ENCODE data around the gene CNTN4.

The CNTN4 gene

DNA sequence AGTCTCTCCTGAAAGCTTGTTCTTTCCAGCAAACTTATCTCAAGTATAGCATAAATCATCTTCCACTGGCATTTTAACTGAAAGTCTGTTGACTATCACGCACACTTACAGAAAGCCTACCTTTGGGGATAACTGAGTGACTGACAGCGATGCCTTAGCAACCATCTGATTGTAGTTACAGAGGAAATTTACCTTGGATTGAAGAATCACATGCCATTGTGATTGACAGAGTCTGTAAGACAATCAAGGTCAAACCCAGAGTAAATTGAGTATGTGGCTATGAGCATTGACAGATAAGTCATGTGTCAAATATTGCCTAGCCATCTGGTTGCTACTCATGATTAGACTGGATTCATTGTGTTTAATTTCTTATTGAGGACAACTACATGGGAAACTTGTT is 82.0 kb downstream of the CNTN4 start:
- Histone ChIP-seq H2BK5ac (ENCODE audit: low read depth, low read length, poor library complexity, severe bottlenecking) (no peak overlapping the region), H3K4me3 (ENCODE audit: insufficient read depth in 1 of 2, low read depth in 1 of 2, low read length in 2 of 2) (no peak overlapping the region), H3K14ac (ENCODE audit: low read length in 2 of 2) (no peak overlapping the region), H3K4me2 (ENCODE audit: low read length, poor library complexity, severe bottlenecking) (no peak overlapping the region), H3K27me3 (ENCODE audit: control insufficient read depth in 1 of 2, insufficient read depth in 1 of 2, low read length in 2 of 2) (no peaks in the 10 kb centered on the region), H3K4ac (ENCODE audit: low read depth in 1 of 2, low read length in 2 of 2) (no peak overlapping the region), H3K9ac (ENCODE audit: low read length) (no peak overlapping the region), H4K8ac (ENCODE audit: low read length) (no peak overlapping the region), H2AK5ac (ENCODE audit: low read length, severe bottlenecking) (no peak overlapping the region), H4K91ac (ENCODE audit: low read length) (no peak overlapping the region), H3K18ac (ENCODE audit: low read depth in 1 of 2, low read length in 2 of 2) (no peak overlapping the region), H2BK12ac (ENCODE audit: low read length in 2 of 2) (no peak overlapping the region), H2AFZ (ENCODE audit: low read depth, low read length) (no peak overlapping the region), H2BK120ac (ENCODE audit: low read depth, low read length) (no peak overlapping the region), H3K79me1 (replicated peaks; ENCODE audit: low read length, poor library complexity, severe bottlenecking) (no peaks in the 10 kb centered on the region), H2BK15ac (ENCODE audit: low read depth, poor library complexity, severe bottlenecking) (no peak overlapping the region), H3K23ac (ENCODE audit: low read length in 2 of 2) (no peak overlapping the region), H3K36me3 (ENCODE audit: control insufficient read depth in 1 of 2, insufficient read depth in 2 of 2, low read depth in 1 of 2, low read length in 2 of 2) (no peaks in the 10 kb centered on the region), H3K4me1 (ENCODE audit: control insufficient read depth, insufficient read depth, low read depth, low read length) (no peaks in the 10 kb centered on the region), H3K9me3 (ENCODE audit: control insufficient read depth, low read length) (peaks cover 2% of the 10 kb centered on the region), H3K27ac (ENCODE audit: low read length, poor library complexity, severe bottlenecking) (no peak overlapping the region)
- DNase-seq, result no peak
- 94% methylated on average over 2 of the region's 2 CpGs for WGBS

DNA sequence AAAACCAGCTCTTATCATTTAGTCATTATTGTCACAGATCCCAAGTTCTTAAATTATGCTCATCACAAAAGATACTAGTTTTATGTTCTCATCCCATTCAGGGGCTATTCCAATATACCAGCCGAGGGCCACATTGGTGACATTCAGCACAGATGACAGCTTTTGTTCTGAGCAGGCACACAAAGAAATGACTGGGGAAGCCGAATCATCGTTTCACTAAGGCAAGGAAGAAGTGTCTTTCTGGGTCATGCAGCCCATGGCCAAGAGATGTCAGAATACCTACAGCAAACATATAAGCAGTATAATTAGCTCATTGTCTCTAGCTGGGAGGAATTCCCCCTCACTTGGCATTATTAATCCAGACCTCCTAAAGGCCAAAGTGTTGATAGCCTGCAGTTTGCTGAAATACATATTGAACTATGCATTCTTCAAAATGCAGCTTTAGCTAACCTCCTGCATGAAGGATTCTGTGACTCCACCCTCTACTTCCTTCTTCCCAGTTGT is 100.2 kb downstream of the CNTN4 start:
- H3K23ac ChIP-seq (ENCODE audit: low read length in 2 of 2), result no peak overlapping the region
- no peak overlapping the region for H2AK5ac ChIP-seq (ENCODE audit: low read length, severe bottlenecking)
- 92% methylated on average over 3 of the region's 3 CpGs for WGBS
- H3K4me1 ChIP-seq (ENCODE audit: control insufficient read depth, insufficient read depth, low read depth, low read length), result no peaks in the 10 kb centered on the region
- H2BK15ac ChIP-seq (ENCODE audit: low read depth, poor library complexity, severe bottlenecking), result no peak overlapping the region
- H3K14ac ChIP-seq (ENCODE audit: low read length in 2 of 2), result no peak overlapping the region
- H3K4me2 ChIP-seq (ENCODE audit: low read length, poor library complexity, severe bottlenecking), result no peak overlapping the region
- no peak overlapping the region for H3K18ac ChIP-seq (ENCODE audit: low read depth in 1 of 2, low read length in 2 of 2)
- no peak overlapping the region for H3K27ac ChIP-seq (ENCODE audit: low read length, poor library complexity, severe bottlenecking)
- H3K4me3 ChIP-seq (ENCODE audit: insufficient read depth in 1 of 2, low read depth in 1 of 2, low read length in 2 of 2), result no peak overlapping the region
- H4K8ac ChIP-seq (ENCODE audit: low read length), result no peak overlapping the region
- DNase-seq, result no peak
- no peak overlapping the region for H2BK12ac ChIP-seq (ENCODE audit: low read length in 2 of 2)
- H4K91ac ChIP-seq (ENCODE audit: low read length), result no peak overlapping the region
- no peaks in the 10 kb centered on the region for H3K36me3 ChIP-seq (ENCODE audit: control insufficient read depth in 1 of 2, insufficient read depth in 2 of 2, low read depth in 1 of 2, low read length in 2 of 2)
- no peaks in the 10 kb centered on the region for H3K27me3 ChIP-seq (ENCODE audit: control insufficient read depth in 1 of 2, insufficient read depth in 1 of 2, low read length in 2 of 2)
- H3K9me3 ChIP-seq (ENCODE audit: control insufficient read depth, low read length), result peaks cover 2% of the 10 kb centered on the region
- no peak overlapping the region for H2BK120ac ChIP-seq (ENCODE audit: low read depth, low read length)
- H2AFZ ChIP-seq (ENCODE audit: low read depth, low read length), result no peak overlapping the region
- H3K9ac ChIP-seq (ENCODE audit: low read length), result no peak overlapping the region
- no peaks in the 10 kb centered on the region for H3K79me1 ChIP-seq (replicated peaks; ENCODE audit: low read length, poor library complexity, severe bottlenecking)
- H3K4ac ChIP-seq (ENCODE audit: low read depth in 1 of 2, low read length in 2 of 2), result no peak overlapping the region
- H2BK5ac ChIP-seq (ENCODE audit: low read depth, low read length, poor library complexity, severe bottlenecking), result no peak overlapping the region

DNA sequence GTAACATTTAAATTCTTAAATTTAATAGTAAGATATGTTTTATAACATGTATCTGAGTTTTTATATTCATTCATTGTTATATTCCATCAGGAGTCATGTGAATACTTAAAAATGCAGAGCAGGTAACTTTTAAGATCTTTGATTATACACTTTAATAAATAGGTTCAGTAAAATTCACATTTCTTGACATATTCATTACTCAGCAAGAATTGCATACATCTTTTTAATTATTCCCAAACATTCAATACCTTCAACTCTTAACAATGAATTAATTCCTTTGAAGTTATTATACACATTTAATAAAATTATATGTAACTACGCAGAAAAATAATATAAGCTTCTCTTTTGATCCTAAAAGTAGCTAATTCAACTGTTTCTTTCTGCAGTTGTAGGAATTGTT is 105.4 kb downstream of the CNTN4 start:
- Histone ChIP-seq H2BK12ac (ENCODE audit: low read length in 2 of 2) (no peak overlapping the region), H2BK15ac (ENCODE audit: low read depth, poor library complexity, severe bottlenecking) (no peak overlapping the region), H3K9me3 (ENCODE audit: control insufficient read depth, low read length) (peaks cover 3% of the 10 kb centered on the region), H3K18ac (ENCODE audit: low read depth in 1 of 2, low read length in 2 of 2) (no peak overlapping the region), H3K4me2 (ENCODE audit: low read length, poor library complexity, severe bottlenecking) (no peak overlapping the region), H4K91ac (ENCODE audit: low read length) (no peak overlapping the region), H3K14ac (ENCODE audit: low read length in 2 of 2) (no peak overlapping the region), H2BK5ac (ENCODE audit: low read depth, low read length, poor library complexity, severe bottlenecking) (no peak overlapping the region), H3K36me3 (ENCODE audit: control insufficient read depth in 1 of 2, insufficient read depth in 2 of 2, low read depth in 1 of 2, low read length in 2 of 2) (no peaks in the 10 kb centered on the region), H3K4me1 (ENCODE audit: control insufficient read depth, insufficient read depth, low read depth, low read length) (no peaks in the 10 kb centered on the region), H4K8ac (ENCODE audit: low read length) (no peak overlapping the region), H2AFZ (ENCODE audit: low read depth, low read length) (no peak overlapping the region), H3K4me3 (ENCODE audit: insufficient read depth in 1 of 2, low read depth in 1 of 2, low read length in 2 of 2) (no peak overlapping the region), H3K23ac (ENCODE audit: low read length in 2 of 2) (no peak overlapping the region), H3K79me1 (replicated peaks; ENCODE audit: low read length, poor library complexity, severe bottlenecking) (no peaks in the 10 kb centered on the region), H3K27me3 (ENCODE audit: control insufficient read depth in 1 of 2, insufficient read depth in 1 of 2, low read length in 2 of 2) (no peaks in the 10 kb centered on the region), H2BK120ac (ENCODE audit: low read depth, low read length) (no peak overlapping the region), H3K9ac (ENCODE audit: low read length) (no peak overlapping the region), H3K4ac (ENCODE audit: low read depth in 1 of 2, low read length in 2 of 2) (no peak overlapping the region), H2AK5ac (ENCODE audit: low read length, severe bottlenecking) (no peak overlapping the region), H3K27ac (ENCODE audit: low read length, poor library complexity, severe bottlenecking) (no peak overlapping the region)
- no peak for DNase-seq
- WGBS, result no CpG with 5 or more reads among the region's 1 CpG

DNA sequence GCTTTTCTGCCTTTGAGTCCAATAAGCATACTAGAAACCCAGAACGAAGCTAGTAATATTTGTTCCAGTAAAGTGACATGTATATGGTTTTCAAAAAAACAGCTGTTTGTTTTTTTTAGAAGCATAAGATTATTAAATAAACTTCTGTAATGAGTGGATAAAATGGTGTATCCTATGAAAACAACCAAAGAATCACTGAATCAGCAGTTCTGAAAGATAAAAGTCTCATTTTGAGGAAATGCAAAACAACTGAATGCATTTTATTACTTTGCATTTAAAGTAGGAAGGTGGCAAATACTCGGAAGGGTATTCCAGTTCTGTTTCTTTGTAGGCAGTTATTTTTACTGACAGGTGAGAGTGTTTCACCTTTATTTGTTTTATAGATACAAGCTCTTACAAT is 107.0 kb downstream of the CNTN4 start:
- no CpG with 5 or more reads among the region's 2 CpGs for WGBS
- Histone ChIP-seq H2BK120ac (ENCODE audit: low read depth, low read length) (no peak overlapping the region), H3K4ac (ENCODE audit: low read depth in 1 of 2, low read length in 2 of 2) (no peak overlapping the region), H3K27ac (ENCODE audit: low read length, poor library complexity, severe bottlenecking) (no peak overlapping the region), H3K36me3 (ENCODE audit: control insufficient read depth in 1 of 2, insufficient read depth in 2 of 2, low read depth in 1 of 2, low read length in 2 of 2) (no peaks in the 10 kb centered on the region), H2BK15ac (ENCODE audit: low read depth, poor library complexity, severe bottlenecking) (no peak overlapping the region), H2AFZ (ENCODE audit: low read depth, low read length) (no peak overlapping the region), H3K9ac (ENCODE audit: low read length) (no peak overlapping the region), H3K23ac (ENCODE audit: low read length in 2 of 2) (no peak overlapping the region), H2AK5ac (ENCODE audit: low read length, severe bottlenecking) (no peak overlapping the region), H3K14ac (ENCODE audit: low read length in 2 of 2) (no peak overlapping the region), H2BK12ac (ENCODE audit: low read length in 2 of 2) (no peak overlapping the region), H3K4me2 (ENCODE audit: low read length, poor library complexity, severe bottlenecking) (no peak overlapping the region), H4K8ac (ENCODE audit: low read length) (no peak overlapping the region), H4K91ac (ENCODE audit: low read length) (no peak overlapping the region), H3K18ac (ENCODE audit: low read depth in 1 of 2, low read length in 2 of 2) (no peak overlapping the region), H3K4me3 (ENCODE audit: insufficient read depth in 1 of 2, low read depth in 1 of 2, low read length in 2 of 2) (no peak overlapping the region), H3K27me3 (ENCODE audit: control insufficient read depth in 1 of 2, insufficient read depth in 1 of 2, low read length in 2 of 2) (no peaks in the 10 kb centered on the region), H3K9me3 (ENCODE audit: control insufficient read depth, low read length) (peaks cover 10% of the 10 kb centered on the region), H3K4me1 (ENCODE audit: control insufficient read depth, insufficient read depth, low read depth, low read length) (no peaks in the 10 kb centered on the region), H3K79me1 (replicated peaks; ENCODE audit: low read length, poor library complexity, severe bottlenecking) (no peaks in the 10 kb centered on the region), H2BK5ac (ENCODE audit: low read depth, low read length, poor library complexity, severe bottlenecking) (no peak overlapping the region)
- no peak for DNase-seq
